Mesenchymal stem cell (in vitro differentiated cells and primary cell): Measurements from ENCODE around the gene IL23A.
"Not testable (repeated sequence)": the region's sequence is repeated elsewhere in the genome, so short reads cannot be mapped to it uniquely, and the experiment has no call there.

Experiments used
- DNase-seq: peaks from one replicate; pipeline ENCODE4 v3.0.0-alpha.2; 2013
- H2AFZ ChIP-seq: one replicate; pipeline ENCODE4 v1.6.1; 2013; ENCODE audit warnings: low read depth, mild to moderate bottlenecking, control low read depth, inconsistent platforms, low read length, moderate library complexity
- H2AK5ac ChIP-seq: 2 replicates; pipeline ENCODE4 v1.6.1; 2013; ENCODE audit warnings: low read length, moderate library complexity, mild to moderate bottlenecking, inconsistent platforms; ENCODE audit not compliant: severe bottlenecking
- H2BK120ac ChIP-seq: one replicate; pipeline ENCODE4 v1.6.1; 2013; ENCODE audit warnings: low read depth, mild to moderate bottlenecking, inconsistent platforms, low read length, moderate library complexity
- H2BK12ac ChIP-seq, 2 experiments: one replicate each; pipeline ENCODE4 v1.6.1; 2013; ENCODE audit warnings: inconsistent platforms in 2 of 2, low read length in 2 of 2, mild to moderate bottlenecking in 2 of 2, moderate library complexity in 2 of 2, control low read depth in 1 of 2
- H2BK15ac ChIP-seq: one replicate; pipeline ENCODE4 v1.6.1; 2013; ENCODE audit warnings: mild to moderate bottlenecking, low read depth, inconsistent platforms; ENCODE audit not compliant: poor library complexity, severe bottlenecking
- H2BK5ac ChIP-seq: 2 replicates; pipeline ENCODE4 v1.6.1; 2013; ENCODE audit warnings: low read depth, mild to moderate bottlenecking, low read length, control low read depth, inconsistent platforms; ENCODE audit not compliant: poor library complexity, severe bottlenecking
- H3K14ac ChIP-seq, 2 experiments: one replicate each; pipeline ENCODE4 v1.6.1; 2013; ENCODE audit warnings: inconsistent platforms in 2 of 2, low read length in 2 of 2, control low read depth in 1 of 2, mild to moderate bottlenecking in 1 of 2, moderate library complexity in 1 of 2
- H3K18ac ChIP-seq, 2 experiments: one replicate each; pipeline ENCODE4 v1.6.1; 2013; ENCODE audit warnings: inconsistent platforms in 2 of 2, low read length in 2 of 2, control low read depth in 1 of 2, low read depth in 1 of 2, mild to moderate bottlenecking in 1 of 2
- H3K23ac ChIP-seq, 2 experiments: one replicate each; pipeline ENCODE4 v1.6.1; 2013; ENCODE audit warnings: inconsistent platforms in 2 of 2, low read length in 2 of 2, mild to moderate bottlenecking in 2 of 2, moderate library complexity in 2 of 2, control low read depth in 1 of 2
- H3K27ac ChIP-seq: 2 replicates; pipeline ENCODE4 v1.5.1; 2013; ENCODE audit warnings: mild to moderate bottlenecking, moderate library complexity, low read length, control low read depth, inconsistent platforms; ENCODE audit not compliant: poor library complexity, severe bottlenecking
- H3K27me3 ChIP-seq, 2 experiments: 2 replicates each; pipeline versions ENCODE4 v1.6.1 to v1.7.0; 2013; ENCODE audit warnings: low read length in 2 of 2, mild to moderate bottlenecking in 2 of 2, moderate library complexity in 2 of 2, control low read depth in 1 of 2, inconsistent platforms in 1 of 2; ENCODE audit not compliant: control insufficient read depth in 1 of 2, insufficient read depth in 1 of 2
- H3K36me3 ChIP-seq, 2 experiments: 2 replicates each; pipeline versions ENCODE4 v1.6.1 to v1.7.0; 2013; ENCODE audit warnings: low read length in 2 of 2, control low read depth in 1 of 2, inconsistent platforms in 1 of 2, low read depth in 1 of 2, mild to moderate bottlenecking in 1 of 2; ENCODE audit not compliant: insufficient read depth in 2 of 2, control insufficient read depth in 1 of 2
- H3K4ac ChIP-seq, 2 experiments: one replicate each; pipeline ENCODE4 v1.6.1; 2013; ENCODE audit warnings: inconsistent platforms in 2 of 2, low read length in 2 of 2, mild to moderate bottlenecking in 2 of 2, moderate library complexity in 2 of 2, control low read depth in 1 of 2, low read depth in 1 of 2
- H3K4me1 ChIP-seq: 2 replicates; pipeline ENCODE4 v1.6.1; 2013; ENCODE audit warnings: low read depth, low read length, control low read depth; ENCODE audit not compliant: control insufficient read depth, insufficient read depth
- H3K4me2 ChIP-seq: 2 replicates; pipeline ENCODE4 v1.6.1; 2013; ENCODE audit warnings: low read length, mild to moderate bottlenecking, inconsistent platforms; ENCODE audit not compliant: poor library complexity, severe bottlenecking
- H3K4me3 ChIP-seq, 2 experiments: 2 replicates each; pipeline versions ENCODE4 v1.5.1 to v1.7.0; 2013; ENCODE audit warnings: low read length in 2 of 2, mild to moderate bottlenecking in 2 of 2, control low read depth in 1 of 2, low read depth in 1 of 2; ENCODE audit not compliant: insufficient read depth in 1 of 2
- H3K79me1 ChIP-seq: replicated peaks from 2 replicates; pipeline ENCODE4 v1.6.1; 2013; ENCODE audit warnings: mild to moderate bottlenecking, control low read depth, low read length, inconsistent platforms; ENCODE audit not compliant: poor library complexity, severe bottlenecking
- H3K9ac ChIP-seq: 2 replicates; pipeline ENCODE4 v1.7.0; 2013; ENCODE audit warnings: mild to moderate bottlenecking, low read length, moderate library complexity
- H3K9me3 ChIP-seq: 2 replicates; pipeline ENCODE4 v1.7.0; 2013; ENCODE audit warnings: mild to moderate bottlenecking, low read length; ENCODE audit not compliant: control insufficient read depth
- H4K8ac ChIP-seq: one replicate; pipeline ENCODE4 v1.6.1; 2013; ENCODE audit warnings: inconsistent platforms, mild to moderate bottlenecking, low read length, moderate library complexity
- H4K91ac ChIP-seq: one replicate; pipeline ENCODE4 v1.6.1; 2013; ENCODE audit warnings: mild to moderate bottlenecking, low read length, inconsistent platforms
- WGBS: methylation state at CpG from one replicate; pipeline ENCODE4 v1.1.7; 2013; ENCODE audit warnings: mixed read lengths; 5-methylcytosine and 5-hydroxymethylcytosine counted together

IL23A gene

DNA sequence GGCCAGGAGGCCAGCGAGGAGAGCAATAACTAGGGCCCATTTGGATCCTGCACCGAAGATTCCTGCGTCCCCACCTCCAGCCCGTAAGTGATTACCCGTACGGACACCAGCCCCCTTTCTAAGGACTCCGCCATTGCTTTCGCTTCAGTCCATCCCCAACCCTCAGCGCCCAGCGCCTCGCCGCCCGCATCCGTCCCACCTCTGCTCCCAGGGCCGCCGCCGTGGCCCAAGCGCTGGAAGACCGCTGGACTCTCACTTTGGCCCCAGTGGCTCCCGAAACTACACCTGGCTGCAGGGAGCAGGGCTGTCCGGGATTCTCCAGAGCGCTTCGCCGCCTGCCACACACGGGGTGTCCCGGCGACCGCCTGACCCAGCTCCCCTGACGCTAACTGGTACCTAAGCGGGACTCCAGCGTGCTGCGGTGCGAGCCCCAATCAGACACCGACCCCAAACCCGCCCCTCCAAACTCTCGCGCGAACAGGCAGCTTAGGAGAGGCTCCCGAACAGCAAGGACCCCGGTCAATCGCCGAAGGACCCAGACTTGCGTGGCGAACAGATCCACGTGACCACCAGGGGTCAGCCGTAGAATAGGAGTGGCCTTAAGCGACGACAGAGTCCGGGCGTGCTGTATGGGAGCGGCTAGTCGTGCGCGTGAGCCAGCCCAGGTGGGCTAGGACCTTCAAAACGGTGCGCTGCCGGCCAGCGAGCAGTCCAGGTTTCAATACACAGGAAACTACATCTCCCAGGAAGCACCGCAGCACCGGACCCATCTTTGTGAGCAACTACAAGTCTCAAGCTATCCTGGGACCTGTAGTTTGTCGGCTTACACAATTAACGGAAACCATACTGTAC lies 22.8 kb upstream of the IL23A start, which contains the start of gene CNPY2:
TSS of gene CNPY2 (minus strand) at position 367 of the 852 bp plus-strand sequence. CDS start 771 bp downstream, outside the sequence.
- Histone ChIP-seq H4K8ac (peak within 1 kb of the TSS; percentile 93), H2BK120ac (peak within 1 kb of the TSS; percentile 62), H2BK15ac (peak within 1 kb of the TSS; percentile 13), H3K18ac (peak within 1 kb of the TSS; percentile 96 to 99), H3K27ac (peak within 1 kb of the TSS; percentile 91), H3K9me3 (no peaks in the 10 kb centered on the region), H4K91ac (peak within 1 kb of the TSS; percentile 95), H2AFZ (peak within 1 kb of the TSS; percentile 96), H3K14ac (peak within 1 kb of the TSS in 1 of 2 experiments; percentile 95), H3K79me1 (peaks cover 11% of the 10 kb centered on the region), H2BK12ac (peak within 1 kb of the TSS; percentile 66 to 86), H3K27me3 (no peaks in the 10 kb centered on the region), H3K4ac (peak within 1 kb of the TSS; percentile 86 to 90), H2BK5ac (peak within 1 kb of the TSS; percentile 48), H3K4me1 (peaks cover 6% of the 10 kb centered on the region), H3K9ac (peak within 1 kb of the TSS; percentile 96), H2AK5ac (peak within 1 kb of the TSS; percentile 86), H3K23ac (peak within 1 kb of the TSS; percentile 22 to 92), H3K4me2 (peak within 1 kb of the TSS; percentile 88), H3K36me3 (peaks cover 31 to 34% of the 10 kb centered on the region in 2 experiments), H3K4me3 (peak within 1 kb of the TSS; percentile 91 to 100)
- under 1% methylated on average over 62 of the region's 62 CpGs for WGBS
- peak; percentile 98 for DNase-seq

DNA sequence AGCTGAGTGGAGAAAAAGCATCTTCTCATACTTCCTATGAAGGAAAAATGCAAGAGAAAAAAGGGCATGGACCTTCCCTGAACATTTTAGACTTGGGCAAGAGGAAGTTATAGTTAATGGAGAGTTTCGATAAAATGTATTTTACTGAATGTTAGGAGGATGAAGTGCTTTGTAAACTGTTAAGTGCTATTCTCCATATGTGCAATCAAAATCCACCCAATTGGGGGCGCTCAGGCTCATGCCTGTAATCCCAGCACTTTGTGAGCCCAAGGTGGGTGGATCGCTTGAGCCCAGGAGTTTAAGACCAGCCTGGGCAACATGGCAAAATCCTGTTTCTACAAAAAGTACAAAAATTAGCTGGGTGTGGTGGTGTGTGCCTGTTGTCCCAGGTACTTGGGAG lies 21.0 kb upstream of the IL23A start:
- H2BK120ac ChIP-seq, result no peak overlapping the region
- H3K4me1 ChIP-seq, result peaks cover 6% of the 10 kb centered on the region
- H3K4me3 ChIP-seq, result no peak overlapping the region
- H3K4ac ChIP-seq, result no peak overlapping the region
- H3K23ac ChIP-seq, result no peak overlapping the region
- H2BK12ac ChIP-seq, result no peak overlapping the region
- H2BK5ac ChIP-seq, result no peak overlapping the region
- no peak for DNase-seq
- no peak overlapping the region for H2AK5ac ChIP-seq
- no peak overlapping the region for H3K18ac ChIP-seq
- H3K14ac ChIP-seq, result no peak overlapping the region
- H3K9ac ChIP-seq, result no peak overlapping the region
- H3K79me1 ChIP-seq, result peaks cover 9% of the 10 kb centered on the region
- H4K91ac ChIP-seq, result no peak overlapping the region
- no peak overlapping the region for H2AFZ ChIP-seq
- H3K9me3 ChIP-seq, result no peaks in the 10 kb centered on the region
- no peak overlapping the region for H3K4me2 ChIP-seq
- no peak overlapping the region for H2BK15ac ChIP-seq
- peaks cover 24 to 32% of the 10 kb centered on the region in 2 experiments for H3K36me3 ChIP-seq
- H4K8ac ChIP-seq, result no peak overlapping the region
- no peak overlapping the region for H3K27ac ChIP-seq
- WGBS, result 86% methylated on average over 3 of the region's 3 CpGs
- no peaks in the 10 kb centered on the region for H3K27me3 ChIP-seq

DNA sequence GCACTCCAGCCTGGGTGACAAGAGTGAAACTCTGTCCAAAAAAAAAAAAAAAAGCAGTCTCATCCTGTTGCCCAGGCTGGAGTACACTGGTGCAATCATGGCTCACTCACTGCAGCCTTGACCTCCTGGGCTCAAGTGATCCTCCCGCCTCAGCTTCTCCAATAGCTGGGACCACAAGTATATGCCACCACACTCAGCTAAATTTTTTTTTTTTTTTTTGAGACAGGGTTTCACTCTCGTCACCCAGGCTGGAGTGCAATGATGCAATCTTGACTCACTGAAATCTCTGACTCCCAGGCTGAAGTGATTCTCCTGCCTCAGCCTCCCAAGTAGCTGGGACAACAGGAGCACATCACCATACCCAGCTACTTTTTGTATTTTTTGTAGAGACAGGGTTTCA lies 17.7 kb upstream of the IL23A start:
- Histone ChIP-seq H3K27ac (no peak overlapping the region), H2BK12ac (no peak overlapping the region), H2AFZ (no peak overlapping the region), H3K4me2 (no peak overlapping the region), H4K91ac (no peak overlapping the region), H3K4me3 (no peak overlapping the region), H3K18ac (no peak overlapping the region), H4K8ac (no peak overlapping the region), H2BK5ac (no peak overlapping the region), H2AK5ac (no peak overlapping the region), H3K36me3 (peaks cover 33 to 57% of the 10 kb centered on the region in 2 experiments), H3K23ac (no peak overlapping the region), H3K79me1 (peaks cover 2% of the 10 kb centered on the region), H3K14ac (no peak overlapping the region), H2BK15ac (no peak overlapping the region), H3K9me3 (no peaks in the 10 kb centered on the region), H3K27me3 (no peaks in the 10 kb centered on the region), H3K4ac (no peak overlapping the region), H3K9ac (no peak overlapping the region), H3K4me1 (no peaks in the 10 kb centered on the region), H2BK120ac (no peak overlapping the region)
- peak; percentile 27 for DNase-seq
- WGBS, result 87% methylated on average over 2 of the region's 2 CpGs

DNA sequence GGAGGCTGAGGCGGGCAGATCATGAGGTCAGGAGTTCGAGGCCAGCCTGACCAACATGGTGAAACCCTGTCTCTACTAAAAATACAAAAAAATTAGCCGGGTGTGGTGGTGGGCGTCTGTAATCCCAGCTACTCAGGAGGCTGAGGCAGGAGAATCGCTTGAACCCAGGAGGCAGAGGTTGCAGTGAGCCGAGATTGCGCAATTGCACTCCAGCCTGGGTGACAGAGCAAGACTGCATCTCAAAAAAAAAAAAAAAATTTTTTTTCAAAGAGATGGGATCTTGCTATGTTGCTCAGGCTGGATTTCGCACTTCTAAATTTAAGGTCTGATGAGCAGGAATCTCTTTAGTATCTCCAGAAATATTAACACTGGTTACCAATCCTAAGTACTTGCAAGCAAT lies 17.1 kb upstream of the IL23A start:
- not testable (repeated sequence) for H3K14ac ChIP-seq, H3K4me2 ChIP-seq, H4K8ac ChIP-seq, H3K18ac ChIP-seq, H3K4me3 ChIP-seq, H3K23ac ChIP-seq, H3K27ac ChIP-seq, H3K4me1 ChIP-seq, H3K79me1 ChIP-seq, DNase-seq, H2BK5ac ChIP-seq, H2AK5ac ChIP-seq, H3K9ac ChIP-seq, H4K91ac ChIP-seq, H2BK15ac ChIP-seq, H3K4ac ChIP-seq, H2BK120ac ChIP-seq, H3K27me3 ChIP-seq, H2AFZ ChIP-seq, H2BK12ac ChIP-seq, H3K9me3 ChIP-seq
- WGBS, result 99% methylated on average over 7 of the region's 8 CpGs
- H3K36me3 ChIP-seq, result peaks cover 36 to 63% of the 10 kb centered on the region in 2 experiments
